Measurements from ENCODE around the gene PRSS56. TPM values are rescaled to one million over a fixed set of nuclear protein-coding genes. Genes with fewer than 3 reads are reported as not detected.

Gene PRSS56
- total RNA-seq, 1 donor from 2014 or later: not detected

- no peak for TF ChIP-seq CTCF (IDR thresholded peaks at IDR 0.05; ENCODE audit: insufficient read depth, low read length, severe bottlenecking)
- FAIRE-seq (no peak), DNase-seq (ENCODE audit: low read depth) (no peak)
- Histone ChIP-seq H3K4me3 (ENCODE audit: low read depth, low read length) (no peak overlapping the region), H3K36me3 (ENCODE audit: control insufficient read depth, insufficient read depth, low read length) (no peaks in the 10 kb centered on the region), H3K27me3 (ENCODE audit: control insufficient read depth, insufficient read depth, low read length) (peaks cover 37% of the 10 kb centered on the region)
Observed at GRCh38 chr2:232503809-232504323, 16.3 kb upstream of the PRSS56 start.

GRCh38 chr2:232504438-232504837 is 15.8 kb upstream of the PRSS56 start:
- no peak for FAIRE-seq
- no peak for TF ChIP-seq CTCF (IDR thresholded peaks at IDR 0.05; ENCODE audit: insufficient read depth, low read length, severe bottlenecking)
- H3K4me3 ChIP-seq (ENCODE audit: low read depth, low read length): no peak overlapping the region
- no peak for DNase-seq (ENCODE audit: low read depth)
- H3K36me3 ChIP-seq (ENCODE audit: control insufficient read depth, insufficient read depth, low read length): no peaks in the 10 kb centered on the region
- peaks cover 37% of the 10 kb centered on the region for H3K27me3 ChIP-seq (ENCODE audit: control insufficient read depth, insufficient read depth, low read length)

- H3K4me3 ChIP-seq (ENCODE audit: low read depth, low read length): no peak overlapping the region
- TF ChIP-seq CTCF (IDR thresholded peaks at IDR 0.05; ENCODE audit: insufficient read depth, low read length, severe bottlenecking): no peak
- H3K27me3 ChIP-seq (ENCODE audit: control insufficient read depth, insufficient read depth, low read length): peaks cover 35% of the 10 kb centered on the region
- FAIRE-seq (no peak), DNase-seq (ENCODE audit: low read depth) (no peak)
- H3K36me3 ChIP-seq (ENCODE audit: control insufficient read depth, insufficient read depth, low read length): no peaks in the 10 kb centered on the region
Observed at GRCh38 chr2:232505856-232506255, 14.3 kb upstream of the PRSS56 start.

- no peak for DNase-seq (ENCODE audit: low read depth)
- no peak for TF ChIP-seq CTCF (IDR thresholded peaks at IDR 0.05; ENCODE audit: insufficient read depth, low read length, severe bottlenecking)
- peaks cover 34% of the 10 kb centered on the region for H3K27me3 ChIP-seq (ENCODE audit: control insufficient read depth, insufficient read depth, low read length)
- FAIRE-seq: no peak
- H3K36me3 ChIP-seq (ENCODE audit: control insufficient read depth, insufficient read depth, low read length): no peaks in the 10 kb centered on the region
- no peak overlapping the region for H3K4me3 ChIP-seq (ENCODE audit: low read depth, low read length)
Observed at GRCh38 chr2:232506709-232507108, 13.5 kb upstream of the PRSS56 start.

- H3K4me3 ChIP-seq (ENCODE audit: low read depth, low read length): no peak overlapping the region
Observed at GRCh38 chr2:232508251-232508650, 11.9 kb upstream of the PRSS56 start.

More at GRCh38 chr2:232508251-232508650, 11.9 kb upstream of the PRSS56 start:
- no peak for TF ChIP-seq CTCF (IDR thresholded peaks at IDR 0.05; ENCODE audit: insufficient read depth, low read length, severe bottlenecking)
- H3K27me3 ChIP-seq (ENCODE audit: control insufficient read depth, insufficient read depth, low read length): peaks cover 29% of the 10 kb centered on the region
- FAIRE-seq (no peak), DNase-seq (ENCODE audit: low read depth) (no peak)
- H3K36me3 ChIP-seq (ENCODE audit: control insufficient read depth, insufficient read depth, low read length): no peaks in the 10 kb centered on the region
